SU-DHL-6 (cell line): ENCODE data around the gene C1QTNF8.

Source experiments
- H2AFZ ChIP-seq: fragments of 200-600 bp; sonication (generic); 2 replicates; pipeline ENCODE4 v1.6.1; 2014; ENCODE audit warnings: low read depth, mild to moderate bottlenecking, moderate library complexity, mixed read lengths, antibody characterized with exemption, low read length; ENCODE audit not compliant: severe bottlenecking
- H3F3A ChIP-seq: fragments of 200-600 bp; shearing (Covaris generic); 2 replicates; pipeline ENCODE4 v1.6.0; 2016; ENCODE audit warnings: antibody characterized with exemption, mild to moderate bottlenecking; ENCODE audit not compliant: insufficient read depth
- H3K27ac ChIP-seq: fragments of 200-600 bp; sonication (generic); 2 replicates; pipeline ENCODE4 v1.5.1; 2016; ENCODE audit warnings: low read depth, mild to moderate bottlenecking, low read length, moderate library complexity, mixed read lengths
- H3K27me3 ChIP-seq: fragments of 200-600 bp; sonication (generic), shearing (Covaris generic); 2 replicates; pipeline ENCODE4 v1.6.0; 2014; ENCODE audit warnings: mild to moderate bottlenecking, low read length
- H3K36me3 ChIP-seq: fragments of 200-600 bp; sonication (generic); 2 replicates; pipeline ENCODE4 v1.6.1; 2014; ENCODE audit warnings: mild to moderate bottlenecking, low read length, mixed read lengths
- H3K4me2 ChIP-seq: fragments of 300-600, 200-600 bp; shearing (Covaris generic), sonication (generic); 2 replicates; pipeline ENCODE4 v1.6.0; 2014; ENCODE audit warnings: low read length, low read depth, mild to moderate bottlenecking; ENCODE audit not compliant: poor library complexity, severe bottlenecking
- H3K4me3 ChIP-seq: fragments of 200-600 bp; sonication (generic); 2 replicates; pipeline ENCODE4 v1.5.1; 2014; ENCODE audit warnings: antibody characterized with exemption, low read length, mild to moderate bottlenecking, mixed read lengths; ENCODE audit not compliant: insufficient read depth, poor library complexity, severe bottlenecking
- H3K79me2 ChIP-seq: fragments of 200-600 bp; sonication (generic); 2 replicates; pipeline ENCODE4 v1.6.1; 2014; ENCODE audit warnings: mild to moderate bottlenecking, low read length, moderate library complexity; ENCODE audit not compliant: insufficient read depth
- H3K9ac ChIP-seq: fragments of 200-600 bp; sonication (generic); 2 replicates; pipeline ENCODE4 v1.7.0; 2014; ENCODE audit warnings: mild to moderate bottlenecking, low read length
- H3K9me2 ChIP-seq: fragments of 200-600 bp; sonication (generic); replicated peaks from 2 replicates; pipeline ENCODE4 v1.6.1; 2014; ENCODE audit warnings: low read length; ENCODE audit not compliant: insufficient read depth
- H3K9me3 ChIP-seq: fragments of 200-600 bp; sonication (generic); 2 replicates; pipeline ENCODE4 v1.6.1; 2014; ENCODE audit warnings: low read length, mixed read lengths; ENCODE audit not compliant: insufficient read depth
- H4K20me1 ChIP-seq: fragments of 200-600 bp; sonication (generic); 2 replicates; pipeline ENCODE4 v1.6.1; 2014; ENCODE audit warnings: low read depth, mild to moderate bottlenecking, antibody characterized with exemption, low read length, moderate library complexity, mixed read lengths
- CTCF ChIP-seq: fragments of 200-600 bp; sonication (generic); IDR thresholded peaks from one replicate; pipeline ENCODE4 v1.5.1; 2017; ENCODE audit warnings: antibody characterized with exemption, mild to moderate bottlenecking, low read length, moderate library complexity; ENCODE audit not compliant: insufficient read depth, poor library complexity, severe bottlenecking
- EZH2phosphoT487 ChIP-seq: fragments of 200-600 bp; sonication (generic), shearing (Covaris generic); conservative IDR thresholded peaks from 2 replicates; pipeline ENCODE4 v1.6.1; 2018; ENCODE audit warnings: mild to moderate bottlenecking, antibody characterized with exemption, low read length, moderate library complexity, mixed read lengths

The C1QTNF8 gene

GRCh38 chr16:1122398-1122765 is 26.3 kb upstream of the C1QTNF8 start:
- Histone ChIP-seq H3K9me3 (no peaks in the 10 kb centered on the region), H4K20me1 (no peaks in the 10 kb centered on the region), H3K4me3 (no peak overlapping the region), H3K4me2 (no peak overlapping the region), H2AFZ (no peak overlapping the region), H3K9me2 (no peaks in the 10 kb centered on the region), H3K27me3 (no peaks in the 10 kb centered on the region), H3K36me3 (no peaks in the 10 kb centered on the region), H3K79me2 (no peaks in the 10 kb centered on the region), H3K9ac (no peak overlapping the region), H3K27ac (no peak overlapping the region), H3F3A (no peaks in the 10 kb centered on the region)
- no peak for TF ChIP-seq EZH2phosphoT487
- no peak for TF ChIP-seq CTCF

GRCh38 chr16:1121601-1122397 is 25.8 kb upstream of the C1QTNF8 start:
- no peaks in the 10 kb centered on the region for H3K27me3 ChIP-seq
- no peak overlapping the region for H3K4me2 ChIP-seq
- H3K9me2 ChIP-seq: no peaks in the 10 kb centered on the region
- H2AFZ ChIP-seq: no peak overlapping the region
- H3K9ac ChIP-seq: no peak overlapping the region
- H3K79me2 ChIP-seq: no peaks in the 10 kb centered on the region
- TF ChIP-seq EZH2phosphoT487 (no peak), CTCF (no peak)
- H4K20me1 ChIP-seq: no peaks in the 10 kb centered on the region
- no peak overlapping the region for H3K4me3 ChIP-seq
- no peaks in the 10 kb centered on the region for H3K9me3 ChIP-seq
- H3K27ac ChIP-seq: no peak overlapping the region
- H3K36me3 ChIP-seq: no peaks in the 10 kb centered on the region
- no peaks in the 10 kb centered on the region for H3F3A ChIP-seq

- Histone ChIP-seq H2AFZ (no peak overlapping the region), H3K27ac (no peak overlapping the region), H3K9me3 (no peaks in the 10 kb centered on the region), H3K4me3 (no peak overlapping the region), H3K4me2 (no peak overlapping the region), H3K9me2 (no peaks in the 10 kb centered on the region), H3K9ac (no peak overlapping the region), H3F3A (no peaks in the 10 kb centered on the region), H3K27me3 (no peaks in the 10 kb centered on the region), H3K79me2 (no peaks in the 10 kb centered on the region), H4K20me1 (no peaks in the 10 kb centered on the region), H3K36me3 (no peaks in the 10 kb centered on the region)
- TF ChIP-seq CTCF (no peak), EZH2phosphoT487 (no peak)
These were observed 25.0 kb upstream of the C1QTNF8 start for GRCh38 chr16:1121009-1121408.
